Heart left ventricle (tissue), 16 donors: ENCODE measurements around the gene TIAL1. TPM values are rescaled to one million over a fixed set of nuclear protein-coding genes. Genes with fewer than 3 reads are reported as not detected.

Experiments
- ATAC-seq, 4 donors: fragments of 200-7000 bp; cut with Tn5 transposase; one replicate each; pipeline ENCODE4 v1.9.1; 2020 to 2022; ENCODE audit warnings: moderate library complexity in 4 of 4, mild to moderate bottlenecking in 3 of 4, moderate number of reproducible peaks in 1 of 4
- DNase-seq, 5 donors: peaks; one replicate each; pipeline ENCODE4 v3.0.0-alpha.2; 2020
- H3K27ac ChIP-seq, 12 donors: fragments of 200-600 bp; sonication (generic) in 4 of 12; one replicate each; pipeline versions ENCODE4 v1.5.0 to v1.8.0; 2016 to 2022; ENCODE audit warnings: mild to moderate bottlenecking in 2 of 12
- H3K27me3 ChIP-seq, 9 donors: fragments of 200-600 bp; sonication (generic) in 2 of 9; one replicate each; pipeline versions ENCODE4 v1.5.1 to v1.8.0; 2016 to 2022; ENCODE audit warnings: mild to moderate bottlenecking in 3 of 9
- H3K36me3 ChIP-seq, 9 donors: fragments of 200-600 bp; sonication (generic) in 2 of 9; one replicate each; pipeline versions ENCODE4 v1.5.0 to v1.8.0; 2018 to 2022; ENCODE audit warnings: mild to moderate bottlenecking in 2 of 9
- H3K4me1 ChIP-seq, 12 donors: fragments of 200-600 bp; sonication (generic) in 4 of 12; one replicate each; pipeline versions ENCODE4 v1.5.0 to v1.8.0; 2016 to 2022; ENCODE audit warnings: mild to moderate bottlenecking in 3 of 12
- H3K4me3 ChIP-seq, 12 donors: fragments of 200-600 bp; sonication (generic) in 4 of 12; one replicate each; pipeline versions ENCODE4 v1.5.0 to v1.8.0; 2017 to 2022; ENCODE audit warnings: mild to moderate bottlenecking in 9 of 12, moderate library complexity in 4 of 12
- H3K9me3 ChIP-seq, 12 donors: fragments of 200-600 bp; sonication (generic) in 4 of 12; one replicate each; pipeline versions ENCODE4 v1.5.0 to v1.8.0; 2016 to 2022; ENCODE audit warnings: mild to moderate bottlenecking in 1 of 12
- CTCF ChIP-seq, 12 donors: fragments of 200-600 bp; sonication (generic) in 4 of 12; IDR thresholded peaks; one replicate each; pipeline versions ENCODE4 v1.5.0 to v1.8.0; 2018 to 2022; ENCODE audit warnings: antibody characterized with exemption in 12 of 12, mild to moderate bottlenecking in 5 of 12
- POLR2A ChIP-seq, 2 donors: fragments of 450-650 bp; IDR thresholded peaks; one replicate each; pipeline ENCODE4 v1.6.1; 2017; ENCODE audit warnings: antibody characterized with exemption in 2 of 2, mild to moderate bottlenecking in 2 of 2, moderate library complexity in 2 of 2
- WGBS, 4 donors: extraction: QIAGEN DNeasy Blood & Tissue Kit in 2 of 4; methylation state at CpG; one replicate each; pipeline versions ENCODE4 v1.1.5 to v1.1.7; 2013 to 2018; 5-methylcytosine and 5-hydroxymethylcytosine counted together
- intact Hi-C, 10 donors: fragments of 100-400 bp; cut with DNase I; formaldehyde crosslinking; loops; one replicate each; pipeline versions ENCODE4 v1.11.1 to v1.14.2; 2022
- polyA plus RNA-seq, 2 donors: library from polyadenylated mRNA; stranded (reverse); fragments of 200-250 nt; gene quantifications; one replicate each; pipeline ENCODE4 v1.2.3, GENCODE V29; 2013
- total RNA-seq, 9 donors: library from RNA; depleted of rRNA in 2 of 9; stranded (reverse); fragments of >200 nt in 2 of 9; fragmentation: NEBNext Ultra II Directional in 3 of 9; extraction: Animal tissue kit (Norgen Biotek cat#: 25700) in 3 of 9; gene quantifications; one replicate each; pipeline versions ENCODE4 v1.1.0 to v1.2.4, GENCODE V29; 2016 to 2023
- donor health status: ischemic (EF 13 %, LVEDD 7.1; RV severe dilation, severe dysfunction).
- donor health status: healthy with polysubstance abuse.
- donor health status: DM: no; HTN: yes; CAD: no.
- donor health status: DM: no; HTN: no; CAD: no.
- donor health status: ischemic (EF 25% LVEDD 6.9; RV normal size, moderate dysfunction).
- donor health status: ischemic (EF 25% LVEDD 5.7; RV mildly dilated, moderate dysfunction).
- donor health status: healthy.
- donor health status: DM: yes; HTN: yes; CAD: no.
- donor health status: ischemic (EF 35%, LVEDD 5.7; RV mildly dilated, moderate dysfunction).
- donor health status: nonischemic (EF 11% LVEDD 7.7; RV severe dilation, severe dysfunction).
- donor health status: DM: yes; HTN: yes; CAD: no.
- donor health status: PGD.
- donor health status: ischemic (EF 29% LVEDD 5.4; RV normal size, mild dysfunction).
- donor health status: nonischemic (EF 23%, LVEDD 6.1; RV moderate dilation, normal function).

The TIAL1 gene
- total and polyA plus RNA-seq, 11 donors: 24.8 to 86.3 (median 65.2) TPM

- H3K4me1 ChIP-seq: peaks cover 0 to 50% (median 11%) of the 10 kb centered on the region in 12 donors
- ATAC-seq (peak; percentile 81 to 95 (median 94)), DNase-seq (peak; percentile 79 to 91 (median 83))
- intact Hi-C loops: loop anchor here in 4 of 10 donors (5.0 to 10.0 kb wide), 3 partner anchors 340 to 348 kb away; no protein-coding TSS in a partner anchor
- WGBS, 4 donors: 0 to 4% (median 1%) methylated on average over 5 to 76 of the region's 76 CpGs
- TF ChIP-seq POLR2A (IDR thresholded peaks at IDR 0.05) (peak in 1 of 2 donors; percentile 31), CTCF (IDR thresholded peaks at IDR 0.05) (no peak)
- H3K27me3 ChIP-seq: peaks cover 0 to 27% (median 7%) of the 10 kb centered on the region in 9 donors
- peak within 1 kb of the TSS in 10 of 12 donors; percentile 32 to 92 (median 58) for H3K27ac ChIP-seq
- H3K36me3 ChIP-seq: no peaks in the 10 kb centered on the region
- H3K4me3 ChIP-seq: peak within 1 kb of the TSS; percentile 50 to 91 (median 64)
- H3K9me3 ChIP-seq: no peaks in the 10 kb centered on the region
Observed at GRCh38 chr10:119542357-119542987, 54.3 kb downstream of the TIAL1 start, which contains the start of gene RGS10. Gene RGS10 (minus strand): TSS chr10:119542719. CDS start chr10:119542638, 81 bp downstream.

GRCh38 chr10:119541459-119542356 is 55.1 kb downstream of the TIAL1 start:
- ATAC-seq: peak in 2 of 4 donors; percentile 5 to 12
- no peak for TF ChIP-seq CTCF (IDR thresholded peaks at IDR 0.05)
- no peak for TF ChIP-seq POLR2A (IDR thresholded peaks at IDR 0.05)
- Histone ChIP-seq H3K9me3 (no peaks in the 10 kb centered on the region), H3K4me1 (peaks cover 0 to 57% (median 11%) of the 10 kb centered on the region in 12 donors), H3K4me3 (peak overlapping the region; percentile 50 to 91 (median 64)), H3K27me3 (peaks cover 0 to 19% (median 7%) of the 10 kb centered on the region in 9 donors), H3K36me3 (no peaks in the 10 kb centered on the region), H3K27ac (peak overlapping the region in 9 of 12 donors; percentile 34 to 92 (median 57))
- WGBS, 4 donors: 30 to 54% (median 41%) methylated on average over 32 to 57 of the region's 57 CpGs
- intact Hi-C loops: loop anchor here in 4 of 10 donors (5.0 to 10.0 kb wide), 3 partner anchors 339 to 347 kb away; no protein-coding TSS in a partner anchor
- DNase-seq: peak in 4 of 5 donors; percentile 37 to 71 (median 46)

DNA sequence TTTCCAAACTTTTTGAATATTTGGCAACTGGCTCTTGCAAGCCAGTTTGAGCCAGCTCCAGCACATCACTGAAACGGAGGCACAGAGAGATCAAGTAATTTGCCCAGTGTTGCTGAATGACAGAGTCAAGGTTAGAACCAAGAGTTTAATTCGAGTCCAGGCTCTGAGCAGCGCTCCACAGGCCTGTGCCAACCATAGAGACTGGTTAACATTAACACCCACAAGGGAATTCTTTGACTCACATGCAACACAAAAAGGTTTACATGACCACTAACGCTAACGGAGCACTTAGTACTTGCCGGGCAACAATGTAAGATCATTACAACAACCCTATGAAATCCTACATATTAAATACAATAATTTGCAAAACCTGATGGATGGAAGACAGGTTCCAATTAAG is 55.7 kb downstream of the TIAL1 start:
- Histone ChIP-seq H3K4me3 (peak overlapping the region in 8 of 12 donors; percentile 60 to 91 (median 74)), H3K27me3 (peaks cover 0 to 19% (median 4%) of the 10 kb centered on the region in 9 donors), H3K27ac (peak overlapping the region in 2 of 12 donors; percentile 92), H3K4me1 (peaks cover 0 to 64% (median 11%) of the 10 kb centered on the region in 12 donors), H3K36me3 (no peaks in the 10 kb centered on the region), H3K9me3 (no peaks in the 10 kb centered on the region)
- DNase-seq (no peak), ATAC-seq (no peak)
- 64 to 76% (median 71%) methylated on average over 6 of the region's 6 CpGs for WGBS, 4 donors
- intact Hi-C loops: loop anchor here in 4 of 10 donors (5.0 to 10.0 kb wide), 3 partner anchors 339 to 346 kb away; no protein-coding TSS in a partner anchor
- TF ChIP-seq POLR2A (IDR thresholded peaks at IDR 0.05): no peak
- no peak for TF ChIP-seq CTCF (IDR thresholded peaks at IDR 0.05)
